Ishikawa (cell line): ENCODE results near the gene ANKRD31.

Experiments used
- CEBPB ChIP-seq: IDR thresholded peaks from 2 replicates; pipeline ENCODE4 v1.6.1; 2012
- CREB1 ChIP-seq: IDR thresholded peaks from 2 replicates; pipeline ENCODE4 v1.6.1; 2012; ENCODE audit warnings: low read depth
- EGR1 ChIP-seq: IDR thresholded peaks from 2 replicates; pipeline ENCODE4 v1.6.1; 2012
- EP300 ChIP-seq: IDR thresholded peaks from 2 replicates; pipeline ENCODE4 v1.6.1; 2012; ENCODE audit warnings: borderline replicate concordance
- FOXM1 ChIP-seq: IDR thresholded peaks from 2 replicates; pipeline ENCODE4 v1.6.1; 2012; ENCODE audit warnings: low read depth, borderline replicate concordance
- MAX ChIP-seq: IDR thresholded peaks from 2 replicates; pipeline ENCODE4 v1.6.1; 2012
- NFIC ChIP-seq: IDR thresholded peaks from 2 replicates; pipeline ENCODE4 v1.6.1; 2012
- RAD21 ChIP-seq: IDR thresholded peaks from 2 replicates; pipeline ENCODE4 v1.6.1; 2012; ENCODE audit warnings: low read depth
- TAF1 ChIP-seq: IDR thresholded peaks from 2 replicates; pipeline ENCODE4 v1.6.1; 2012; ENCODE audit warnings: low read depth, mild to moderate bottlenecking
- TCF12 ChIP-seq: IDR thresholded peaks from 2 replicates; pipeline ENCODE4 v1.6.1; 2012; ENCODE audit warnings: low read depth
- TEAD4 ChIP-seq: IDR thresholded peaks from 2 replicates; pipeline ENCODE4 v1.6.1; 2012
- USF1 ChIP-seq: IDR thresholded peaks from 2 replicates; pipeline ENCODE4 v1.6.1; 2012
- YY1 ChIP-seq: IDR thresholded peaks from 2 replicates; pipeline ENCODE4 v1.6.1; 2012; ENCODE audit warnings: low read depth
- ZBTB7A ChIP-seq: IDR thresholded peaks from 2 replicates; pipeline ENCODE4 v1.6.1; 2012; ENCODE audit warnings: low read depth
- TF ChIP-seq, protein P1 (sequence below): IDR thresholded peaks from 2 replicates; pipeline ENCODE4 v1.6.1; 2012; ENCODE audit warnings: low read depth, mild to moderate bottlenecking

ANKRD31 gene

DNA sequence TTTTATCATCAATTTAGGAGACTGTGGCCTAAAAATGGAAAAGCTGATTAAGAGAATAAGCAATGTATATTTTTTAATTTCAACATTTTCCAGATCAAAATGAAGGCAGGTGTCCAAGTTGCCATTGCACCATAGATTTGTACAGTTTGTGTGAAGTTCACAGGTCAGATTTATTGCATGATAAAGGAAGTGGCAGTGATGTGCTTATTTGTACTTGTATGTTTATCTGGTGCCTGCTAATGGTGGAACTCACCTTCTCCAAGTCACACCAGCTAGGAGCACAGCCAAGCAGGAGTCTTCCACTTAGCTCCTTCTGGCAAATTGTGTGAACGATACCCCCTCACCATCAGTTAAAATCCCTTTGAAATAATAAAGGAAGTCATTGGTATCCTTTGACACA lies 37.8 kb upstream of the ANKRD31 start:
- TF ChIP-seq CEBPB: no peak
- TF ChIP-seq TEAD4: no peak
- TF ChIP-seq RAD21: no peak
- TF ChIP-seq ZBTB7A: no peak
- TF ChIP-seq NFIC: no peak
- TF ChIP-seq FOXM1: no peak
- no peak for TF ChIP-seq TAF1
- no peak for TF ChIP-seq USF1
- TF ChIP-seq EGR1: no peak
- TF ChIP-seq EP300: no peak
- TF ChIP-seq, protein P1, sequence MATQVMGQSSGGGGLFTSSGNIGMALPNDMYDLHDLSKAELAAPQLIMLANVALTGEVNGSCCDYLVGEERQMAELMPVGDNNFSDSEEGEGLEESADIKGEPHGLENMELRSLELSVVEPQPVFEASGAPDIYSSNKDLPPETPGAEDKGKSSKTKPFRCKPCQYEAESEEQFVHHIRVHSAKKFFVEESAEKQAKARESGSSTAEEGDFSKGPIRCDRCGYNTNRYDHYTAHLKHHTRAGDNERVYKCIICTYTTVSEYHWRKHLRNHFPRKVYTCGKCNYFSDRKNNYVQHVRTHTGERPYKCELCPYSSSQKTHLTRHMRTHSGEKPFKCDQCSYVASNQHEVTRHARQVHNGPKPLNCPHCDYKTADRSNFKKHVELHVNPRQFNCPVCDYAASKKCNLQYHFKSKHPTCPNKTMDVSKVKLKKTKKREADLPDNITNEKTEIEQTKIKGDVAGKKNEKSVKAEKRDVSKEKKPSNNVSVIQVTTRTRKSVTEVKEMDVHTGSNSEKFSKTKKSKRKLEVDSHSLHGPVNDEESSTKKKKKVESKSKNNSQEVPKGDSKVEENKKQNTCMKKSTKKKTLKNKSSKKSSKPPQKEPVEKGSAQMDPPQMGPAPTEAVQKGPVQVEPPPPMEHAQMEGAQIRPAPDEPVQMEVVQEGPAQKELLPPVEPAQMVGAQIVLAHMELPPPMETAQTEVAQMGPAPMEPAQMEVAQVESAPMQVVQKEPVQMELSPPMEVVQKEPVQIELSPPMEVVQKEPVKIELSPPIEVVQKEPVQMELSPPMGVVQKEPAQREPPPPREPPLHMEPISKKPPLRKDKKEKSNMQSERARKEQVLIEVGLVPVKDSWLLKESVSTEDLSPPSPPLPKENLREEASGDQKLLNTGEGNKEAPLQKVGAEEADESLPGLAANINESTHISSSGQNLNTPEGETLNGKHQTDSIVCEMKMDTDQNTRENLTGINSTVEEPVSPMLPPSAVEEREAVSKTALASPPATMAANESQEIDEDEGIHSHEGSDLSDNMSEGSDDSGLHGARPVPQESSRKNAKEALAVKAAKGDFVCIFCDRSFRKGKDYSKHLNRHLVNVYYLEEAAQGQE: no peak
- no peak for TF ChIP-seq MAX
- no peak for TF ChIP-seq YY1
- no peak for TF ChIP-seq CREB1
- no peak for TF ChIP-seq TCF12

DNA sequence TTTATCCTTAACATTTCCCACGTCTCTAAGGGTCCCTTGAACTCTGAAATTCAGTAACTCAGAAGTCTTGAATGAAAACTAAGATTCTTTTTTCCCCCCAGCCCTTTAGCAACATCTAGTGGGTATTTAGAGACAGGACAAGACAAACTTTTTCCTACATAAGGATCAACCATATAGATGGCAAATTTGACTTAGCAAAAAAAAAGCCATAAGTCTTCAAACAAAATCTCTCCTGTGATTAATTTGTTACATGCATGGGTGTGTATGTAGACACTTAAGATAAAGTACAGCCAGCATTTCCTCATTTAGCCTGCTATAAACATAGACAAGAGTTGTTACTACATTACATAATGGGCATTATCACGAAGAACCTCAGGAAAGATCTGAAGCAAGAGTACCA lies 29.1 kb upstream of the ANKRD31 start:
- TF ChIP-seq RAD21: peak; percentile 81
- TF ChIP-seq CEBPB: no peak

GRCh38 chr5:75262271-75262670 lies 25.6 kb upstream of the ANKRD31 start:
- no peak for TF ChIP-seq TEAD4
- TF ChIP-seq EGR1: no peak
- TF ChIP-seq NFIC: no peak
- TF ChIP-seq CEBPB: no peak
- TF ChIP-seq FOXM1: no peak
- TF ChIP-seq CREB1: no peak
- no peak for TF ChIP-seq EP300
- no peak for TF ChIP-seq TAF1
- TF ChIP-seq, protein P1: no peak
- no peak for TF ChIP-seq USF1
- no peak for TF ChIP-seq TCF12
- TF ChIP-seq ZBTB7A: no peak
- no peak for TF ChIP-seq RAD21

DNA sequence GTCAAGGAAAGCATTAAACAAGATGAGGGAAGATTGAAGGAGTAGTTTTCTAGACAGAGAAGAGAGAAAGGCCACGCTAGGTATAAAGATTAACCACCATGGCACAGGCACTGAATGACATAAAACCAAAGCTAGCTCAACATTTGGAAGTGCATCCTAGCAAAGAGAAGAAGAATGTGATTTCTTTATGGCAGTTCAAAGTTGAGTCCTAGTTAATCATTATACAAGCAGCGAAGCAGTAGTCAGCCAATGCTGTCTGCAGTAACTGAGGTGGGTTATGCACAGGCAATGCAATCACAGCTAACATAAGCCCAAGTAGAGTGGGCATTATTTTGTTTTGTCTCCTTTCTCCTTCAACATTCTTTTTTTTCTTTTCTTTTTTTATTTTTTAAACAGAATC lies 24.0 kb upstream of the ANKRD31 start:
- TF ChIP-seq NFIC (no peak), TCF12 (no peak), MAX (no peak), TAF1 (no peak), USF1 (no peak), EGR1 (no peak), CREB1 (no peak), EP300 (no peak), RAD21 (no peak)
- TF ChIP-seq, protein P1: no peak

DNA sequence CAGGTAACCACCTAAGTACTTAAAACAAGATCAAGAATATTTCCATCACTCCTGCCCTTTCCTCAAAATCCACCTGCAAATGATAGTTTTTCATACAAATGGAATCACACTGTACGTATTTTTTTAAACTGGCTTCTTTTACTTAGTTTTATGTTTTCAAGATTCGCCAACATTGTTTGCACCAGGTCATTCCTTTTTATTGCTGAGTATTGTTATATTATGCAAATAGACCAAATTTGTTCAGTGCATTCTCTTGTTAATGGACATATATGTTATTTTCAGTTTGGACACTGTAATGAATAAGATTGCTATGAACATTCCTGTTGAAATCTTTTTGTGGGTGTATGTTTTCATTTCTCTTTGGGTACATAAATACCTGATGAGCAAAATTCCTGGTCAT lies 8.3 kb upstream of the ANKRD31 start:
- TF ChIP-seq EGR1: no peak
- no peak for TF ChIP-seq TEAD4
- TF ChIP-seq YY1: no peak
- TF ChIP-seq ZBTB7A: no peak
